Smooth muscle cell (in vitro differentiated cells): ENCODE data around the gene ICAM4. TPM values are rescaled to one million over a fixed set of nuclear protein-coding genes. Genes with fewer than 3 reads are reported as not detected.
A peak's percentile ranks its signal among the peaks of the same experiment; 100 is the strongest.

Experiments
- DNase-seq: peaks from one replicate; lab custom pipeline; 2025; ENCODE audit not compliant: unreplicated experiment; lab: John Stamatoyannopoulos, UW
- H2AFZ ChIP-seq: fragments of 200-600 bp; sonication (generic); 2 replicates; pipeline ENCODE4 v1.6.0; 2016; ENCODE audit warnings: antibody characterized with exemption, low read depth, mild to moderate bottlenecking
- H3F3A ChIP-seq: fragments of 200-600 bp; sonication (generic); 2 replicates; pipeline ENCODE4 v1.6.0; 2017; ENCODE audit warnings: antibody characterized with exemption, low read depth
- H3K27ac ChIP-seq: fragments of 200-600 bp; sonication (generic); 2 replicates; pipeline ENCODE4 v1.5.1; 2016; ENCODE audit warnings: low read depth, mild to moderate bottlenecking
- H3K27me3 ChIP-seq: fragments of 200-600 bp; sonication (generic); 2 replicates; pipeline ENCODE4 v1.6.1; 2016; ENCODE audit warnings: low read depth, mild to moderate bottlenecking
- H3K36me3 ChIP-seq: fragments of 200-600 bp; sonication (generic); 2 replicates; pipeline ENCODE4 v1.5.1; 2016; ENCODE audit warnings: low read depth
- H3K4me1 ChIP-seq: fragments of 200-600 bp; sonication (generic); 2 replicates; pipeline ENCODE4 v1.5.1; 2016; ENCODE audit warnings: low read depth
- H3K4me2 ChIP-seq: fragments of 200-600 bp; sonication (generic); 2 replicates; pipeline ENCODE4 v1.6.0; 2016; ENCODE audit warnings: mild to moderate bottlenecking
- H3K4me3 ChIP-seq: fragments of 200-600 bp; sonication (generic); 2 replicates; pipeline ENCODE4 v1.5.1; 2016; ENCODE audit warnings: mild to moderate bottlenecking
- H3K79me2 ChIP-seq: fragments of 200-600 bp; sonication (generic); 2 replicates; pipeline ENCODE4 v1.6.0; 2016; ENCODE audit warnings: low read depth, mild to moderate bottlenecking
- H3K9ac ChIP-seq: fragments of 200-600 bp; sonication (generic); 2 replicates; pipeline ENCODE4 v1.6.0; 2016; ENCODE audit warnings: low read depth
- H3K9me3 ChIP-seq: fragments of 200-600 bp; sonication (generic); replicated peaks from 2 replicates; pipeline ENCODE4 v1.5.1; 2016; ENCODE audit warnings: low read depth
- H4K20me1 ChIP-seq: fragments of 200-600 bp; sonication (generic); 2 replicates; pipeline ENCODE4 v1.6.0; 2016; ENCODE audit warnings: low read depth
- CTCF ChIP-seq: fragments of 200-600 bp; sonication (generic); IDR thresholded peaks from 2 replicates; pipeline ENCODE4 v1.5.1; 2017; ENCODE audit warnings: borderline replicate concordance, mild to moderate bottlenecking, antibody characterized with exemption; ENCODE audit not compliant: insufficient read depth, poor library complexity, severe bottlenecking
- WGBS: methylation state at CpG from one replicate; pipeline ENCODE4 v1.1.7; 2016; ENCODE audit warnings: low lambda C conversion rate; 5-methylcytosine and 5-hydroxymethylcytosine counted together
- polyA plus RNA-seq: library from polyadenylated mRNA; unstranded; fragments of >200 nt; fragmentation: Nextera tagmentation; extraction: Ambion mirVana; gene quantifications from 2 replicates; pipeline ENCODE4 v1.2.1, GENCODE V29; 2016
- total RNA-seq: library from RNA; depleted of rRNA; stranded (reverse); fragments of >200 nt; gene quantifications from 2 replicates; pipeline ENCODE4 v1.2.3, GENCODE V29; 2014

The ICAM4 gene
- total and polyA plus RNA-seq, 2 experiments from 2014 or later, result 1.9 to 3.4 TPM

GRCh38 chr19:10299545-10300458, 13.0 kb downstream of the ICAM4 start:
- peaks cover 34% of the 10 kb centered on the region for H3K27me3 ChIP-seq
- no peak overlapping the region for H3K4me3 ChIP-seq
- 82% methylated on average over 14 of the region's 14 CpGs for WGBS
- no peaks in the 10 kb centered on the region for H3K79me2 ChIP-seq
- no peak overlapping the region for H2AFZ ChIP-seq
- DNase-seq, result no peak
- no peaks in the 10 kb centered on the region for H3K36me3 ChIP-seq
- TF ChIP-seq CTCF, result no peak
- no peaks in the 10 kb centered on the region for H4K20me1 ChIP-seq
- no peak overlapping the region for H3K9ac ChIP-seq
- no peak overlapping the region for H3K4me2 ChIP-seq
- no peak overlapping the region for H3K27ac ChIP-seq
- H3K9me3 ChIP-seq, result no peaks in the 10 kb centered on the region
- peaks cover 5% of the 10 kb centered on the region for H3K4me1 ChIP-seq
- no peaks in the 10 kb centered on the region for H3F3A ChIP-seq

- Histone ChIP-seq H3K79me2 (no peaks in the 10 kb centered on the region), H3K27me3 (no peaks in the 10 kb centered on the region), H3K36me3 (no peaks in the 10 kb centered on the region), H3K27ac (peak overlapping the region; percentile 60), H3K4me3 (no peak overlapping the region), H3K9me3 (no peaks in the 10 kb centered on the region), H3K4me2 (peak overlapping the region; percentile 48), H2AFZ (no peak overlapping the region), H3K9ac (no peak overlapping the region), H3F3A (no peaks in the 10 kb centered on the region), H3K4me1 (no peaks in the 10 kb centered on the region), H4K20me1 (no peaks in the 10 kb centered on the region)
- DNase-seq, result no peak
- 81% methylated on average over 17 of the region's 17 CpGs for WGBS
- no peak for TF ChIP-seq CTCF
Observed at GRCh38 chr19:10305139-10305806, 18.5 kb downstream of the ICAM4 start.

GRCh38 chr19:10306327-10306726, 19.6 kb downstream of the ICAM4 start:
- H3F3A ChIP-seq, result no peaks in the 10 kb centered on the region
- H3K27me3 ChIP-seq, result no peaks in the 10 kb centered on the region
- no peak overlapping the region for H3K4me3 ChIP-seq
- H3K4me1 ChIP-seq, result no peaks in the 10 kb centered on the region
- no peaks in the 10 kb centered on the region for H3K36me3 ChIP-seq
- no peak overlapping the region for H2AFZ ChIP-seq
- no peak overlapping the region for H3K9ac ChIP-seq
- no peak for DNase-seq
- H3K4me2 ChIP-seq, result no peak overlapping the region
- no peaks in the 10 kb centered on the region for H3K79me2 ChIP-seq
- H3K9me3 ChIP-seq, result no peaks in the 10 kb centered on the region
- no peak overlapping the region for H3K27ac ChIP-seq
- 94% methylated on average over 5 of the region's 5 CpGs for WGBS
- no peak for TF ChIP-seq CTCF
- no peaks in the 10 kb centered on the region for H4K20me1 ChIP-seq
